Measurements from ENCODE around the gene NRDC.

- TF ChIP-seq CTCF (IDR thresholded peaks at IDR 0.05), result no peak
- TF ChIP-seq POLR2AphosphoS5 (IDR thresholded peaks at IDR 0.05; ENCODE audit: insufficient read depth in 1 of 2, low read depth in 1 of 2), result no peak
Observed at GRCh38 chr1:51760872-51761271, 117.7 kb downstream of the NRDC start.

All from vagina (tissue), 2 donors.